ENCODE data around the gene PURA.
A peak's percentile ranks its signal among the peaks of the same experiment; 100 is the strongest.
"Not testable (repeated sequence)": the region's sequence is repeated elsewhere in the genome, so short reads cannot be mapped to it uniquely, and the experiment has no call there.

The PURA gene

GRCh38 chr5:140134277-140134935 is 20.5 kb downstream of the PURA start:
- FAIRE-seq (no peak), DNase-seq (ENCODE audit: low spot score) (no peak)

GRCh38 chr5:140135127-140135526 is 21.2 kb downstream of the PURA start:
- FAIRE-seq (no peak), DNase-seq (ENCODE audit: low spot score) (no peak)

GRCh38 chr5:140136624-140137023 is 22.7 kb downstream of the PURA start:
- FAIRE-seq (no peak), DNase-seq (ENCODE audit: low spot score) (no peak)

- no peak for FAIRE-seq
- DNase-seq (ENCODE audit: low spot score), result no peak
Measured at GRCh38 chr5:140140435-140140834, 26.5 kb downstream of the PURA start.

GRCh38 chr5:140141241-140141640 is 27.3 kb downstream of the PURA start:
- DNase-seq (ENCODE audit: low spot score) (no peak), FAIRE-seq (no peak)

GRCh38 chr5:140142246-140142645 is 28.3 kb downstream of the PURA start:
- no peak for FAIRE-seq
- DNase-seq (ENCODE audit: low spot score), result no peak

GRCh38 chr5:140142856-140143255 is 28.9 kb downstream of the PURA start:
- DNase-seq (ENCODE audit: low spot score), result no peak
- no peak for FAIRE-seq

GRCh38 chr5:140143521-140144258 is 29.8 kb downstream of the PURA start:
- FAIRE-seq (no peak), DNase-seq (ENCODE audit: low spot score) (no peak)

- DNase-seq (ENCODE audit: low spot score) (no peak), FAIRE-seq (no peak)
Measured at GRCh38 chr5:140145256-140145655, 31.3 kb downstream of the PURA start.

GRCh38 chr5:140145818-140146522 is 32.1 kb downstream of the PURA start:
- FAIRE-seq (no peak), DNase-seq (ENCODE audit: low spot score) (peak; percentile 63)

GRCh38 chr5:140146523-140146842 is 32.6 kb downstream of the PURA start:
- DNase-seq (ENCODE audit: low spot score), result no peak
- no peak for FAIRE-seq

- DNase-seq (ENCODE audit: low spot score) (no peak), FAIRE-seq (no peak)
Measured at GRCh38 chr5:140147460-140147859, 33.6 kb downstream of the PURA start.

- FAIRE-seq (no peak), DNase-seq (ENCODE audit: low spot score) (peak; percentile 47)
Measured at GRCh38 chr5:140148508-140148907, 34.6 kb downstream of the PURA start.

GRCh38 chr5:140150201-140150600 is 36.3 kb downstream of the PURA start:
- FAIRE-seq (no peak), DNase-seq (ENCODE audit: low spot score) (no peak)

GRCh38 chr5:140151144-140152021 is 37.5 kb downstream of the PURA start:
- DNase-seq (ENCODE audit: low spot score) (no peak), FAIRE-seq (no peak)

GRCh38 chr5:140152022-140152999 is 38.4 kb downstream of the PURA start:
- DNase-seq (ENCODE audit: low spot score) (no peak), FAIRE-seq (no peak)

GRCh38 chr5:140153255-140153654 is 39.3 kb downstream of the PURA start:
- no peak for DNase-seq (ENCODE audit: low spot score)
- no peak for FAIRE-seq

- no peak for FAIRE-seq
- no peak for DNase-seq (ENCODE audit: low spot score)
Measured at GRCh38 chr5:140153905-140154304, 40.0 kb downstream of the PURA start.

GRCh38 chr5:140154710-140155381 is 40.9 kb downstream of the PURA start:
- FAIRE-seq; DNase-seq (ENCODE audit: low spot score): not testable (repeated sequence)

Data from urothelium cell line (cell line).